IPS DF 19.7 (cell line): ENCODE results near the gene TSTD2.

Experiments used
- DNase-seq: peaks from one replicate; pipeline ENCODE4 v3.0.0-alpha.2; 2013; ENCODE audit warnings: low read depth, low spot score

TSTD2 gene

GRCh38 chr9:97563458-97564135 lies 69.6 kb downstream of the TSTD2 start:
- DNase-seq: no peak

- no peak for DNase-seq
Measured at GRCh38 chr9:97562542-97562941, 70.6 kb downstream of the TSTD2 start.

GRCh38 chr9:97561501-97561900 lies 71.7 kb downstream of the TSTD2 start:
- DNase-seq: no peak

GRCh38 chr9:97560851-97561250 lies 72.3 kb downstream of the TSTD2 start:
- DNase-seq: no peak

- DNase-seq: no peak
Measured at GRCh38 chr9:97560154-97560553, 73.0 kb downstream of the TSTD2 start.

- DNase-seq: no peak
Measured at GRCh38 chr9:97559111-97559514, 74.1 kb downstream of the TSTD2 start.

GRCh38 chr9:97558701-97559101 lies 74.5 kb downstream of the TSTD2 start:
- DNase-seq: no peak

- no peak for DNase-seq
Measured at GRCh38 chr9:97557606-97558095, 75.5 kb downstream of the TSTD2 start.

- DNase-seq: no peak
Measured at GRCh38 chr9:97556721-97557605, 76.2 kb downstream of the TSTD2 start.

GRCh38 chr9:97556036-97556720 lies 77.0 kb downstream of the TSTD2 start:
- no peak for DNase-seq

- no peak for DNase-seq
Measured at GRCh38 chr9:97555164-97555563, 78.0 kb downstream of the TSTD2 start.

- no peak for DNase-seq
Measured at GRCh38 chr9:97554566-97555075, 78.5 kb downstream of the TSTD2 start.

GRCh38 chr9:97553841-97554240 lies 79.3 kb downstream of the TSTD2 start:
- no peak for DNase-seq

- DNase-seq: no peak
Measured at GRCh38 chr9:97553141-97553540, 80.0 kb downstream of the TSTD2 start.

- no peak for DNase-seq
Measured at GRCh38 chr9:97551308-97551707, 81.9 kb downstream of the TSTD2 start.

- DNase-seq: no peak
Measured at GRCh38 chr9:97550386-97550785, 82.8 kb downstream of the TSTD2 start.
